NCI-H1092 treated with DMSO at 0.1 percent for 48 hours (cell line): ENCODE measurements around the gene HSFX3.
"Not testable (repeated sequence)": the region's sequence is repeated elsewhere in the genome, so short reads cannot be mapped to it uniquely, and the experiment has no call there.

Experiments used
- DNase-seq: peaks from one replicate; lab custom pipeline; 2025; lab: John Stamatoyannopoulos, UW

Gene HSFX3

DNA sequence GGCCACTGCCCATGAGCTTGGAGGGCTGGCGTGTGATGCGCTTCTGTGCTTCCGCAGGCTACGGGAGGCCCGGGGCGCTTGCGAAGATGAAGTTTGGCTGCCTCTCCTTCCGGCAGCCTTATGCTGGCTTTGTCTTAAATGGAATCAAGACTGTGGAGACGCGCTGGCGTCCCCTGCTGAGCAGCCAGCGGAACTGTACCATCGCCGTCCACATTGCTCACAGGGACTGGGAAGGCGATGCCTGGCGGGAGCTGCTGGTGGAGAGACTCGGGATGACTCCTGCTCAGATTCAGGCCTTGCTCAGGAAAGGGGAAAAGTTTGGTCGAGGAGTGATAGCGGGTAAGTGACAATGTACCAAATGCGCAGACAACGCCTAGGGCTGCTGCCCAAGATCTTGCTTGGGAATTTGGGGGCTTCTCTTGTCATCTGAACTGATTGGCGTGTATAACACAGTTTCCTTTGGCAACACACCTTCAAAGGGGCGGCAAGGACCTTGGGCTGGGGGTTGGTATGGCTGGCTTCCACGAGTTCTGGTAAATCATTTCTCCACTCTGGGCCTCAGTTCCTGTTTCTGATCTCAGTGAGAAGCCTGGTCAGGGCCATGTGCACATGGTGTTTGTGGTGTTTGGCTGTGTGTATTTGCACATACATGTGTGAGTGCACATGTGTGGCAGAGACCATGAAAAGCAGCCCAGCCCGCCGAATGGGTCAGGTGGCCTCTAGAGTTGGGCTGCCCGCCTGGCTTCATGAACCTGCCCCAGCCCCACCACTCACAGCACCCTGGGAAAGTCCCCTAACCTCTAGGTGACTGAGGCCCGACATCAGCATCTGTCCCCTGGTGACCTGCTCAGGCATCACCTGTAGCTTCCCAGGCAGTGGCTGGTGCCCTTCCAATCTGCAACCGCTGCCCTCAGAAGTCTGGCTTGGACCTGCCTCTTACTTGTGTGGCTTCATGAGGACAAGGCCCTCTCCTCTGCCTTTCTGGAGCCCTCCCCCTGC, 3.9 kb downstream of the HSFX3 start:
- not testable (repeated sequence) for DNase-seq

DNA sequence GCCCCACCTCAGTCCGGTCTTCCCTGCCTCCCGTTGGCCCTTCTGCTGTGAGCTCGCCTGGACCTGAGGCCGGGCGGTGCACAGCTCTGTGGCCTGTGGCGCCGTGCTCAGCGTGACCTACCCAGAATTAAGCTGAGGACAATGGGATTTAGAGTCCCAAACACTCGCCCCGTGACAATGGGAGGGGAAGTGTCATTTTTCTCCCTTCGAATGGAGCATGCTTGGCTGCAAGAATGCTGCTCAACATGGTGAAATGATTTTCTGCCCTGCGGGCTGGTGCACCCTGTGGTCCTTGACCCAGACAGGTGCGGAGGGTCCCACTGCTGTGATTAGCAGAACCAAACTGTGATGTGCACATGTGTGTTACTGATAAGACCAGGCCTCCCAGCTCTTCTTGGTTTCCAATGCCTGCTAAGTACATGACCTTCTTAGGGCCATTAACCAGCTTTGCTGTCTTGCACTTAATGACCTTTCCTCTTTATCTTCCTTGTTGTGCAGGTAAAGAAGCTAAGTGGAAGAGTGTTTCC, 8.1 kb downstream of the HSFX3 start:
- no peak for DNase-seq

DNA sequence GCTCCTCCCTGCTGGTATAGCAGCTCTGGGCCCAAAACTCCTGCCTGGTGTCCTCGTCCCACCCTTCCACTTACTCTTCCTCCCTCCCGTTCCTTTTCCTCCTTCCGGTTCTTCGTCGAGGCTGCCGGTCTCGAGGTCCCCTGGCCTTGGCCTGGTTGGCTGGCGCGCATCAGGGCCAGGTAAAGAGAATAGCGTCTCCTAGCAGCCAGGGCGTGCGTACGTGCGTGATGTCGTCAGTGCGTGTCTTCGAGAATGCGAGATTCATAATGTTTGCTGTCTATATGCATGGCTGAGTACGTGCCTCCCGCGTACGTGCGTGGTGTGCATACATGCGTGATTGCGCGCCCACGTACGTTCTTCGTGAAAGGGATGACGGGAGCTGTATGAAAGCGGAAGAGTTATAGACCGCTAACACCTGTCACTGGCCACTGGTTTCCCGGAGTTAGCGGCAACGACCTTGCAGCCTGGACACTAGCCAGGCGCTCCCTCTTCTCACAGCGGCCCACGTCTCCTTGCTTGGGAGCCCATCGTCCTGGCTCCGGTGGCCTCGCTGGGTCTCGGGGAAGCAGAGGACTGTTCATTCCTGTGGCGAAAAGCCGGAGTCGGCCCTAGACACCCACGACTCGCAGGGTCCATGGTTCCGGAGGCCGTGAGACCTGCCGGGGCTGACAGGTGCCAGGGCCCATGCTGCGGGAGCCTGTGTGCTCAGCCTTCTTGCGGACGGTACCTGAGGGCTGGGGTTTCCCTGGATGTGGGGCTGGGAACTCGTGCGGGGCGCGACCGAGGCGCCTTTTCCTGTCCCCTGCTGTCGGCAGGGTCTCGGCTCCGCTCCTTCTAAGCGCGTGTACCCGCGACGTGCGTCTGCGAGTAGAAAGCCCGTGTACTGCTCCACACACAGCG, 8.9 kb downstream of the HSFX3 start, which contains the start of gene EOLA1:
EOLA1 (plus strand) TSS at position 392 of the 900 bp plus-strand sequence. CDS start 4,619 bp downstream, outside the sequence.
- DNase-seq: peak; percentile 97

DNA sequence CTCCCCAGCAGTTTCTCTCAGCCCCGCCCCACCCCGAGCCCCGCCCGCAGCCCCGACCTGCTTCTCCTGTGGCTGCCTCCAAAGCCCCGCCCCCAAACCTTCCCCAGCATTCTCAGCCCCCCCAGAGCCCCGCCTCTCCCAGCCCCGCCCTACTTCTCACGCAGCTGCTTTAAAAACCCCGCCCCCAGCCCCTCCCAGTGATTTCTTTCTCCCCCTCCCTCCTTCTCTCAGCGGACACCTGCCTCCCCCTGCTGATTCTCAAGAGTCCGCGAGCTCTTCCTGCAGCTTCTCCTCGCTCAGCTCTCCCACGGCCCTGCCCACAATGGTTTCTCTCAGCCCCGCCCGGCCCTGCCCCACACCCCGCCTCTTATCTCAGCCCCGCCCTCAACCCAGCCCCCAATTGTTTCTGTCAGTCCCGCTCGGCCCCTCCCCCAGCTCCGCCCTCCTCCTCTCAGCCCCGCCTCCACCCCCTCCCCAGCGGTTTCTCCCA, 9.5 kb downstream of the HSFX3 start:
- peak; percentile 95 for DNase-seq

DNA sequence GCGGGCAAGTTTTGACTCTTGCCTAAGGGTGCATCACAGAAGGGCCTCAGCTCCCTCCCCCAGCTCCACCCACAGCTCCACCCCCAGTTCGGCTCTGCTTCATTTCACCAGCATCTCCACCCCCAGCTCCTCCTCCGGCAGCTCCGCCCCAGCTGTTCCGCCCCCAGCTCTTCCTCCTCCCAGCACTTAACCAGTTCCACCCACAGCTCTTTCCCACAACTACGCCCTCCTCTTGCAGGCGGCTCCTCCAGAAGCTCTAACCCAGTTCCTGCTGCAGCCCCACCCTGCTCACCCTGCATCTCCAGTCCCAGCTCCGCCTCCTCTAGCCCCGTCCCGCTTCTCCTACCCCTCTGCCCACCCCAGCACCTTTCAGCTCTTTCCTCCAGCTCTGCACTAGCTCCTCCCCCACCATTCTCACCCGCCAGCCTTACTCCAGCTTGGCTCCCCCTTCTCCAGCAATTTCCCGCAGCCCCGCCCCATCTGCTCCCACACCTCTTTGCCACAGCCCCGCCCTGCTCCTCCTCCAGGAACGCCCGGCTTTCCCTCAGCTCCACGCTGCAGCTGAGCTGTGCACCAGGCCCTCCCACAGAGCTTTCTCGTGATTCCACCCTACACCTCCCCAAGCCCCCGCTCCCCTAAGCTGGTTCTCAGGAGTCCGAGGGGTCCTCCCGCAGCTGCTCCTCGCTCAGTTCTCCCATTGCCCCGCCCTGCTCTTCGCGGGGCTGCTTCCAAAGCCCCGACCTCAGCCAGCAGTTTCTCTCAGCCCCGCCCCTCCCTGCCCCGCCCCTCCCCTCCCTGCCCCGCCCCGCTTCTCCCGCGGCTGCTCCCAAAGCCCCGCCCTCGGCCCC, 10.2 kb downstream of the HSFX3 start:
- DNase-seq: peak; percentile 86

DNA sequence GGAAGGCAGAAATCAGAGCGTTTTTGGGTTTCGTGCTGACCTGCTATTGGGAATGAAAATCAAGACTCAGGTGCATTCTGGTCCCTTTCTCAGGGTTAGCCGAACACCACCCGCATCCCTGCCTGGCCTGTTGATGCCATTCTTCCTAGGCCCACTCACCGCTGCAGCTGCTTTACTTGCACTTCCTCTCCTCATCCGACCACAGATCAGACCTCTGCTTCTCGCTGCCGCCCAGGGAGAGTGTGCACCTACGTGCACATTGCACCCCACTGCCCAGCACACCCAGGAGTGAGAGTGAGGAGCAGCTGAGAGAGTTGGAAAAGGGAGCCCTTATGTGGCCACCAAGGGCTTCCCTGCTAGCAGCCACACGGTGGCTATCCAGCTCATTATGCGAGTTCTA, 12.2 kb downstream of the HSFX3 start:
- DNase-seq: not testable (repeated sequence)

DNA sequence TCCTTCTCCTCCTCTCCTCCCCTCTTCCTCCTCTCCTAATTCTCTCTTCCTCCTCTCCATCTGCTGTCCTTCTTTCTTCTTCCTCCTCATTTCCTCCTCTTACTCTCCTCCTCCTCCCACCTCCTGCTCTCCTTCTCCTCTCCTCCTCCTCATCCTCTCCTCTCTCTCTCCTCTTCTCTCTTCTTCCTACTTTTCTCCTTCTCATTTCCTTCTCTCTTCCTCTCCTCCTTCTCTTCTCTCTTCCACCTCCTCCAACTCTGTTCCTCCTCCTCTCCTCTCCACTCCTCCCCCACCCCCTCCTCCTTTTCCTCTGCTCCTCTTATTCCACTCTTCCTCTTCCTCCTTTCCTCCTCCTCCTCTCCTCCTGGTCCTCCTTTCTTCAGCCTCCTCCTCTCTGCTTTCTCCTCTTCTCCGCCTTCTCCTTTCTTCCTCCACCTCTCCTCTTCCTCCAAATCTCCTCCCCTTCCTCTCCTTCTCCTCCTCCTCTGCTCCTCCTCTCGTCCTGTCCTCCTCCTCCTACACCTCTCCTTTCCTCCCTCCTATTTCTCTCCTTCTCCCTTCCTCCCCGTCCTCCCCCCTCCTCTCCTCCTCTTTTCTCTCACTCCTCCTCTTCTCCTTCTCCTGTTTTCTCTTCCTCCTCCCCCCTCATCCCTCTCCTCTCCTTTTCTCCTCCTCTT, 14.7 kb downstream of the HSFX3 start:
- DNase-seq: not testable (repeated sequence)

DNA sequence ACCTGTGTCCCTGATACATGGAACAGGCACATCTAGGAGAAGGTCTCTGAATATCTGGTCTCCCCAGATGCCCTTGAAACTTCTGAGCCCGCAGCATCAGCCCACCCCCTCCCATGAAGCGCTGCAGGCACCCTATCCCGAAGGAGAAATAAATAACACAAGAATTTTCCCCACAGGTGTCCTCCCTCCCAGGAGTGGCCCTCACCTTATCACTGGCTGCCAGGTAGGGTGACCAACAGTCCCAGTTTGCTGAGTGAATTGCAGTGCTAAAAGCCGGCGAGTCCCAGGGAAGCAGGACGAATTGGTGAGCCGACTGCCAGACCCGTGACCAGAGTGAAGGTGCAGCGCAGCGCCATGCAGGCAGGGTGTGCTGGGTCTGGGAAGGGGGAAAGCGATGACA, 15.7 kb downstream of the HSFX3 start:
- not testable (repeated sequence) for DNase-seq

DNA sequence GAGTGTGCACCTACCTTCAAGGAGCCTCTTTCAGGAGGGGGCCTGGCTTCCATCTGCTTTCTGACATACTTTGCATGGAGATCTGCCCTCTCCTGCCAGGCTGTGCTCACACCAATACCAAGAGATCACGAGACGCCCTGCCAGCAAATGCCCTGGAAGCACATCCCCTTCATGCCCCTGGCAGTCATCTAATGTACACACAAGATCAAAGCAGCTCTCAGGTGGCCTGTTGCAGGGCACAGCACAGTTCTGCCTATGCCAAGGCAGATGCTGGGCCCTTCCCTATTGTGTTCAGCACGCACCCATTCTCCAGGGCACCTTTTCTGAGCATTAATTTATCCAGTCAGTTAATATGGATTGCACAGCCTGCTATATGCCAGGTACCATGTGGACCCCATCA, 16.9 kb downstream of the HSFX3 start:
- DNase-seq: not testable (repeated sequence)

DNA sequence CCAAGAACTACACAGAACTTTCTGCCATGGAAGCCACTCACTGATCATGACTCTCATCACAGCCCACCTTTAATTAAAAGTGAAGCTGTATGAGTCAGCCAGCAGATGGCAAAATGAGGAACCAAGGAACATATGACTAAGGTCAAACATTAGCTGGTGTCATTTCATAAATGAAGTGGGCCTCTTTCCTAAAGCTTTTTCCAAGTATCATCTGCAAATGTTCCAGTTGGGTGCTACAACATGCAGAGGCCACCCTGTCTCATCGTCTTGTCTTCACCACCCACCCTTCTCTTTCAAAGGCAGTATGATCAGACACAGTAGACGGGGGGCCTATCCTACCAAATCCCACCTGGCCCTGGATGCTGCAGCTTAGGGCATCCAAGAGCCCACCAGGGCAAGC, 18.1 kb downstream of the HSFX3 start:
- DNase-seq: no peak

DNA sequence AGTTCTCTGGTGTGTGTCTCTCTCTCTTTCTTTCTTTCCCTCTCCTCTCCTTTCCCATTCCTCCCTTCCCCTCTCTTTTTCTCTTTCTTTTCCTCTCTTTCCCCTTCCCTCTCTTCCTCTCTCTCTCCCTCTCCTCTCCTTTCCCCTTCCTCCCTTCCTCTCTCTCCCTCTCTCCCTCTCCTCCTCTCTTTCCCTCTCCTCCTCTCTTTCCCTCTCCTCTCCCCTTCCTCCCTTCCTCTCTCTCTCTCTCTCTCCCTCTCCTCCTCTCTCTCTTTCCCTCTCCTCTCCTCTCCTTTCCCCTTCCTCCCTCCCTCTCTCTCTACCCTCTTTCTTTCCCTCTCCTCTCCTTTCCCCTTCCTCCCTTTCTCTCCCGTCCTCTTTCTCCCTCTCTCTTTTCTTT, 21.3 kb downstream of the HSFX3 start:
- DNase-seq: no peak

DNA sequence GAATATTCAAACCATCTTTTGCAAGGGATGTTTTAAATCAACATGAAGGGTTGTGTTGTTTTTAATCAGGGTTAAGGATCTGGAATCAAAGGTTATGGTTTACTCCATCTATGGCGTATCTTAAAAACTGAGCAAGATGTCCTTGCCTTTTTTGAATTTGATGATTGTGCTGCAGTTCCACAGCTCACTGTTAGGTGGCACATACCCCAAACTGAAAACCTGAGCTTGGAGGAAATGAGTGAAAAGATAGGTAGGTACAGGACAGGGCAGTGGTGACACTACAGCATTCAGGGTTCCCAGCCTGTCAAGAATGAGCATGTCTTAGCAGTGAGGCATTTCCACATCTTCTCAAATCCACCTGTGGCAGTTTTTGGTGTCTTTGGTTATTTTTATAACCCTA, 22.0 kb downstream of the HSFX3 start:
- DNase-seq: peak; percentile 22

DNA sequence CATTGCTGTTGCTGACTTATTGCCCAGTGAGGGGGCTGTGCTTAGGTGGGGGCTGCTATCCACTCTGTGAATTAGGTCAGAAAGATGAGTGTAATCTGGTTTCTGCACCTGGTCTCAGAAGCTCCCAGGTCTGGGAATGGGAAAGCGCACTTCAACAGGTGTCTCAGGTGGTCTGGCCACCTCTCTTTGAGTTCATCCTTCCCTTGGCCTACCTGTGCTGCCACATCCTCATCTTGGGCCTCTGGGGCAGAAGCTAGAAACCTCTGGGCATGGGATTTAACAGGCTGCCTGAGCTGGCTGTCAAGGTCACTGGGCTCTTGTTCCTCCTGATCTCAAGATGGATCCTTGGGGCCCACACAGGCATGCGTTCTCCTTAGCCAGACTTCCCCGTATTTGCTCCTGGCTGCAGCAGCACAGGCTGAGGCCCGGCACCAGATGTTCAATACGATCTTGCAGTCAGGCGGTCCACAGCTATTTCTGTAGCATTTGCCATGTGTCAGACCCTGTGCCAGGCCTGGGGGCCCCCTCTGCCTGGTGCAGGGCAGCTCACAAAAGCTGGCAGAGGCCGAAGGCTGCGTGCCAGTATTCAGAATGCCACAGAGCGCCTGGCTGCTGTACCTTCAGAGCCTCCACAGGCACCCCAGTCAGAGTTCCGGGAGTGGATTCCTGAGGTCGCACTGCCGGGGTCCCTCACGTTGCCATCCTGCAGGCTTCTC, 23.2 kb downstream of the HSFX3 start:
- not testable (repeated sequence) for DNase-seq

DNA sequence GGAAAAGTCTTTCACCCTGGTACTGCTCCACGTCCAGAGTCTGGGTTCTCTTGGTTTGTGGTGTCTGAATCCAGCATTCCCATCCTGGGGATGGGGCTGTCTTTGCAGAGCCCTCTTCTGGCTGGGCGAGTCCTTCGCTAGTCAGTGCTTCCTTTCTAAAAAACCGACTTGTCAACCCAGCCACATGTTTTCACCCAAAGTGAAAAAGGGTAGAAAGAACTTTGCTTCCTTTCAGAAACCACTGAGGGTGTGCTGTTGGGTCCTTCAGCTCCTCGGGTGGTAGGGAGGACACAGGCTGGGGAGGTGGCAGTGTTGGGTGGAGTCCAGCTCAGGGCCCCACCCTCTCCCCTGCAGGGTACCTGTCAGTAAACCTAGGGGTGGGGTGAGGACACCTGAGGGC, 23.8 kb downstream of the HSFX3 start:
- DNase-seq: not testable (repeated sequence)

DNA sequence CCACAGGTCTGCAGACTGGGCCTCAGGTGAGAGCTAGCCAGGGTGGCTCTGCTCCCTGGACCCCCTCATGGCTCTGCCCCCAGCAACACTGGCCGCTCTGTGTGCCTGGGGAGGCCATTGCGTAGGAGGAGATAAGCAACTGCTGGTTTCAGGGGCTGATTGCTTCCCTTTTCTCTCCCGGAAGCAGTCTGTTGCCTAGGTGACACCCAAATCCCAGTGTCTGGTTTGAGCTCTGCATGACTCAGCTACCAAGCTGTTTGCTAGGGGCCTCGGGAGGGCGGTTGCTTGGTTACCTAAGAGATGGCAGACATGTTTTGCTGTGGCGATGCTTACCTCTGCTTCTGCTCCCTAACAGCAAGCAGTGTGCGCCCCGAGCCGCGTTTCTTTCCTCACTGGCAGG, 24.3 kb downstream of the HSFX3 start:
- not testable (repeated sequence) for DNase-seq

DNA sequence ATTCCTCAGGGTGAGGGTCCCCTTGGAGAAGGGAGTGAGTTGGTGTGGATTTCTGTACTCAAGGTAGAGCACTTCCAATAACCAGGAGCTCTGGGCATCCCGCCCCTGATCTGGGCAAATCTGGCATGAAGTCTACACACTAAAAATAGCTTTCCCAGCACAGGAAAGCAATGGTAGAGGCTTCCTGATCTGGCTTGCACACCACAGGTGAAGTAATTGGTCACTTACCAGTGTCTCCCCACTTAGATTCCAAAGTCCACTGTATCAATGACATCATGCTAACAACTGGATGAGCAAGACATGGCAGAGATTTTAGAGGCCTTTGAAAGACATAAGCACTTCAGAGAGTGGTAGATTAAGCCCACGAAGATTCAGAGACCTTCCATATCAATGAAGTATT, 26.8 kb downstream of the HSFX3 start:
- no peak for DNase-seq

DNA sequence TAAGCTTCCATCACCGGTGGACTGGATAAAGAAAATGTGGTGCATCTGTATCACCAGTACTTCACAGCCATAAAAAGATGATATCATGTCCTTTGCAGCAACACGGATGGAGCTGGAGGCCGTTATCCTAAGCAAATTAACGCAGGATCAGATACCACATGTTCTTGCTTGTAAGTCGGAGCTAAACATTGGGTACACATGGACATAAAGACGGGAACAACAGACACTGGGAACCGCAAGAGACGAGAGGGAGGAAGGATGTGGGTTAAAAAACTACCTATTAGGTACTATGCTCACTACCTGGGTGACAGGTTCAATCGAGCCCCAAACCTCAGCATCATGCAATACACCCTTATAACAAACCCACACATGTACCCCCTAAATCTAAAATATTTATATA, 28.3 kb downstream of the HSFX3 start:
- DNase-seq: no peak

DNA sequence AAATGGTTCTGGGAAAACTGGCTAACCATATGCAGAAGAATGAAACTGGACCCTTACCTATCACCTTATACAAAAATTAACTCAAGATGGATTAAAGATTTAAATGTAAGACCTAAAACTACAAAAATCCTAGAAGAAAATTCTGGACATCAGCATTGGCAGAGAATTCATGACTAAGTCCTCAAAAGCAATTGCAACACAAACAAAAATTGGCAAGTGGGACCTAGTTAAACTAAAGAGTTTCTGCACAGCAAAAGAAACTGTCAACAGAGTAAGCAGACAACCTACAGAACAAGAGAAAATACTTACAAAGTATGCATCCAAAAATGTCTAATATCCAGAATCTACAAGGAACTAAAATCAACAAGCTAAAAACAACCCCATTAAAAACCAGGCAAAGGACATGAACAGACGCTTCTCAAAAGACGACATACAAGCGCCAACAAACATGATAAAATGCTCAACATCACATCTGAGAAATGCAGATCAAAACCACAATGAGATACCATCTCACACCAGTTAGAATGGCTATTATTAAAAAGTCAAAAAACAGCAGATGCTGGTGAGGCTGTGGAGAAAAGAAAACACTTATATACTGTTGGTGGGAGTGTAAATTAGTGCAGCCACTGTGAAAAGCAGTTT, 29.0 kb downstream of the HSFX3 start:
- DNase-seq: not testable (repeated sequence)

DNA sequence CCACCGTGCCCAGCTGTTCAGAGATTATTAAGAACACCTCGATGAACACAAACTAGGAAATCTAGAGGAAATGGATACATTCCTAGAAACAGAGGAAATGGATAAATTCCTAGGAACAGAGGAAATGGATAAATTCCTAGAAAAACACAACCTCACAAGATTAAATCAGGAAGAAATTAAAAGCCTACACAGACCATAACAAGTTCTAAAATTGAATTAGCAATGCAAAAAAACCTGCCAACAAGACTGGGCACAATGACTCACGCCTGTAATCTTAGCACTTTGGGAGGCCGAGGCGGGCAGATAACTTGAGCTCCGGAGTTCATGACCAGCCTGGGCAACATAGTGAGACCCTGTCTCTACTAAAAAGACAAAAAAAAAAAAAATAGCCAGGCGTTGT, 31.5 kb downstream of the HSFX3 start:
- no peak for DNase-seq
